Erythroblast (primary cell): ENCODE measurements around the gene HSD11B2.

Source experiments
- DNase-seq, 2 experiments: peaks; one replicate each; lab custom pipeline; 2025; lab: John Stamatoyannopoulos, UW
- GATA1 ChIP-seq: IDR thresholded peaks from 2 replicates; pipeline ENCODE4 v1.6.1; 2011; ENCODE audit warnings: low read depth, mild to moderate bottlenecking, control low read depth, low read length, moderate library complexity
- POLR2A ChIP-seq: IDR thresholded peaks from 2 replicates; pipeline ENCODE4 v1.6.1; 2011; ENCODE audit warnings: mild to moderate bottlenecking, low read length

HSD11B2 gene

GRCh38 chr16:67393111-67393787, 37.7 kb upstream of the HSD11B2 start, which contains the start of gene TPPP3:
Gene TPPP3, minus strand, starts transcription at chr16:67393498. Its CDS starts 2,387 bp downstream, at chr16:67391111.
- TF ChIP-seq GATA1 (no peak), POLR2A (no peak)
- DNase-seq, result peak; percentile 76 to 81

DNA sequence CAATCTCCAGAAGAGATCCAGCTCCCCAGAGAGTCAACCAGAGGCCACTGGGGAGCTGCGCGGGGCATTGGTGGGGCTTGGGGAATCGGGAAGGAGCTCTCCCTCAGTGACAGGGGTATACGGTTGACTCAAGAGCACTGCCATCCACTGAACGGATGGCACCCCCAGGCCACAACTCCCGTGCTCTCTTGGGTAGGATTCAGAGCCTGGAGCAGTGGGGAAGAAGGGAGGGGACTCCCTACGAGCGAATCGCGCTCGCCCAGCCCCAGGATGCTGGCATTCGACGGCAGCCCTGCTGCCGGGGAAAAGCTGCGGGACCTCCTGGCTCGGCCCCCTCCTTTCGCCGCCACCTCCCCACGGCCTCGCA, 37.1 kb upstream of the HSD11B2 start:
- no peak for TF ChIP-seq GATA1
- TF ChIP-seq POLR2A, result no peak
- no peak for DNase-seq

- TF ChIP-seq GATA1 (no peak), POLR2A (no peak)
- DNase-seq, result no peak
Observed at GRCh38 chr16:67394155-67395104, 36.5 kb upstream of the HSD11B2 start.

DNA sequence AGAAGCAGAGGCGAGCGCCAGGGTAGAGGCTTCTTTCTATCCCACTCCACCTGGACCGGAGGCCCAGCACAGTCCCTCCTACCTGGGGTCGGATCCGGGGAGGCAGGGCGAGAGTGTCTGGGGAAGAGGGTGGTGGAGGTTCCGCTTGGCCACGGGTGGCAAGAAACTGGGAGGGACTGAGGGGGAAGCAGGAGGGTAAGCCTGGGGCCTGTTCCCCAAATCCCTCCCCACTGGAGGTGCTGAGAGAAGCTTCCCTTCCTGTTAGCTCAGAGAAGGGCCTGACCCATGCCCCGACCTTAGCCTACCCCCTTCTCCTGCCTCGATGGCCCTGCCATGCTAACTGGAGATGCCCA, 35.8 kb upstream of the HSD11B2 start:
- no peak for DNase-seq
- TF ChIP-seq POLR2A, result no peak
- TF ChIP-seq GATA1, result no peak

GRCh38 chr16:67395458-67396158, 35.3 kb upstream of the HSD11B2 start:
- DNase-seq, result no peak
- no peak for TF ChIP-seq GATA1
- TF ChIP-seq POLR2A, result no peak

GRCh38 chr16:67396159-67397035, 34.5 kb upstream of the HSD11B2 start:
- peak; percentile 59 to 66 for DNase-seq
- no peak for TF ChIP-seq POLR2A
- no peak for TF ChIP-seq GATA1

DNA sequence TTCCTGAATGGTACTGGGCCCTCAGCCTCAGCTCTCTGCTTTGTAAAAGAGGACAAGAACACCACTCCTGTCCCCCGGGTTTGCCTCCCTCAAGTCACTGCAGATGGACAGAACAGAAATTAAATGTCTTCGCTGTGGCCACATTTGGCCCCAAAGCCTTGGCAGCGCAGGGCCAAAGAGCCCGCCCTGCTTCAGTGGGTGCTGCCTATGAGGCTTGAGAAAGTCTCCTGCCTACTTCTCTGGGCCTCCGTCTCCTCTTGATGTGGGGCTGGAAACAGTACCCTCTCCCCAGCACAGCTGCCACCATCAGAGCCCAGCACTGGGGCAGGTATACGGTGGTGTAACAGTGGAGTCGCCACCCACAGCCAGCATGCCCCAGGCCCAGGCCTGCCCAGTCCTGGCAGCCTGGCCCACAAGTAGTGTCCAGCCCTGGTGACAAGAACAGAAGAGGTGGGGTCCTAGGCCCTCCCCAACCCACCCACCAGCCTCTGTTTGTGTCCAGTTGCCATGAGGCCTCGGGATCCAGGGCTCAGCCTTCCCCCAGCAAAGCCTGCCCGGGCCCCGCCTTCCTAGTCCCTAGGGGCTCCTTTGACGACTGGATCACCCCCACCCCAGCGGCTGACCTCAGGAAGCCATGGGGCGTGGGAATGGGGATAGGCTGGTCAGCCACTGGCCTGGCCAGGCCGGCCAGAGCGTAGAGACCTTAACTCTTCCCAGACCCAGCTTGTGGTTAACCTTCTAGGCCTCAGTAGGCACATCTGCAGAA, 33.7 kb upstream of the HSD11B2 start:
- DNase-seq, result no peak
- TF ChIP-seq POLR2A, result no peak

DNA sequence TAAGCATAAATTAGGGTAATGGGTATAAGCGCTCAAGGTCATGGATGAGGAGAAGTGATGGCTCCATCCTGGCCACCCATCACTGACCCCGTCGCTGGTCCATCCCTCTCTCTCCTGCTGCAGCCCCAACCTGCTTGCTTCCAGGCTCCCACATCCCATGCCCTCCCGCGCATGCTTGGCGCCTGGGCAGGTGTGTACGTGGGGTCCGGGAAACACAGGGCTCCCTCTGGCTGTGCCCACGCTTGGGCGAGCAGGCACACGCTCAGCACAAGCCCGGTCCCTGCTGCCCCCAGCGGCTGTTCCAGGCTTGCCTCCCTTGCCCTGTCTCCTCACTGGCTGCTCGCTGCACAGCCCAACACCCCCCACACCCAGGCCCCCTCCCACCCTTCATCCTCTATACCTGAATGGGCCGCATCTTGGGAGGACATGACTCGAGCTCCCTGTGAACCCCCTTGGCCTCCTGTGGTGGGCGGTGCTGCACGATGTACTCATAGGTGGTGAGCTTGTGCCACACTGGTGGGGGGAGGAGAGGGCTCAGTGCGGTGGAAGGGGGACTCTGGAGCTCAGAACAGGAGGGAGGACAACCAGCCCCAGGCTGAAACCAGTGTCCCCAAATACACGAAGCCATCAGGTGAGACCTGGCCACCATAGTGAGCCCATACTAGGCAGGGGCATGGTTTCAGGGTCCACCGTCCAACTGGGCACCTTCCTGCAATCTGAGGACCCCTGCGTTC, 32.9 kb upstream of the HSD11B2 start:
- DNase-seq, result no peak
- TF ChIP-seq POLR2A (no peak), GATA1 (no peak)

DNA sequence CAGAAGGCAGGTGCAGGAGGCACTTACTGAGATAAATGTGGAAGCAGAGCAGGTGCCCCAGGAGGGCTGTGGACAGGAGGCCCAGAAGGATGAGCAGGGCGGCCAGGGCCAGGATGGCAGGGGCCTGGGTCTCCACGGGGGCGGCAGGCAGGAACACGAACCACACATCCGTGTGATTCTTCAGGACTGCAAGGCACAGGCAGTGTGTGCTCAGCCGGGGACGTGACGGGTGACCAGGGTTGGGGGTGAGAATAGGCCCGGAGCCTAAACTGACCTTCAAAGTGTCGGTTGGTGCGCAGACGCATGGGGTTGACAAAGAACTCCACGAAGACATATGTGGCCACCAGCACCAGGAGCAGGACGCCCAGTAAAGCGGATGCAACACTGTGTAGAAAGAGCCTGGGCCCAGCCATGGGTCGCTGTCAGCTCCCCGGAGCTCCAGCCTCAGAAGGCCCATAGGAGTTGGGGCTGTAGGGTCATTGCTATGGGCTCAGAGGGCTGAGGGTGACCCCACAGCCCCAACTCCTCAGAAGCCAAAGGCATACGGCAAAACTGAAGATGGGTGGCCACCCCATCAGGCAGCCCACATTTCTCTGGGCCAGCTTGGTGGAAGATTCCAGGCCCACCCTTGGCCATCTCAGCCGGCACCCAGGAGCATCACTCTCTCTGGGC, 32.2 kb upstream of the HSD11B2 start:
- TF ChIP-seq GATA1 (no peak), POLR2A (no peak)
- DNase-seq, result no peak

DNA sequence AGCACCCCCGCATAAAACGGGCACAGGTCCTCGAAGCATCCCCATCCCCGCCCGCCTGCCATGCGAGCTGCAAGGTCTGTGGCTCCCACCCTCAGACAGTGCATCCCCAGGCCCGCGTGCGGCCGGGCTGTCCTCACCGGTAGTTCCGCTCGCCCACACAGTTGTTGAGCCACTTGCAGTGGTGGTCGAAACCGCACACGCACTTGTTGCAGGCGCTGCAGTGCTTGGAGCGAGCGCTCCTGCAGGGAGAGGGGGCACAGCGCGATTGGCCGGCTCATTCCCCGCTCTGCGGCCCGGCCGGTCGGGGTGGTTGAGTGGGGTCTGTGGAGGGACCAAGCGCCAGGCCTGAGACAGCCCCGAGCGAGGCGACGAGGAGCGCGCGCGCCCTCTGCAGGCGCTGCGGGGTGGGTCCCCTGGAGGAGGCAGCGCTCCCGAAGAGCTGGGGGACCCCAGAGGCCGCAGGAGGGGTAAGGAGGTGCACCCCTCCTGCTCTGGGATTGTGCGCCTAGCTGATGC, 31.6 kb upstream of the HSD11B2 start:
- no peak for TF ChIP-seq GATA1
- no peak for TF ChIP-seq POLR2A
- peak; percentile 51 to 69 for DNase-seq

DNA sequence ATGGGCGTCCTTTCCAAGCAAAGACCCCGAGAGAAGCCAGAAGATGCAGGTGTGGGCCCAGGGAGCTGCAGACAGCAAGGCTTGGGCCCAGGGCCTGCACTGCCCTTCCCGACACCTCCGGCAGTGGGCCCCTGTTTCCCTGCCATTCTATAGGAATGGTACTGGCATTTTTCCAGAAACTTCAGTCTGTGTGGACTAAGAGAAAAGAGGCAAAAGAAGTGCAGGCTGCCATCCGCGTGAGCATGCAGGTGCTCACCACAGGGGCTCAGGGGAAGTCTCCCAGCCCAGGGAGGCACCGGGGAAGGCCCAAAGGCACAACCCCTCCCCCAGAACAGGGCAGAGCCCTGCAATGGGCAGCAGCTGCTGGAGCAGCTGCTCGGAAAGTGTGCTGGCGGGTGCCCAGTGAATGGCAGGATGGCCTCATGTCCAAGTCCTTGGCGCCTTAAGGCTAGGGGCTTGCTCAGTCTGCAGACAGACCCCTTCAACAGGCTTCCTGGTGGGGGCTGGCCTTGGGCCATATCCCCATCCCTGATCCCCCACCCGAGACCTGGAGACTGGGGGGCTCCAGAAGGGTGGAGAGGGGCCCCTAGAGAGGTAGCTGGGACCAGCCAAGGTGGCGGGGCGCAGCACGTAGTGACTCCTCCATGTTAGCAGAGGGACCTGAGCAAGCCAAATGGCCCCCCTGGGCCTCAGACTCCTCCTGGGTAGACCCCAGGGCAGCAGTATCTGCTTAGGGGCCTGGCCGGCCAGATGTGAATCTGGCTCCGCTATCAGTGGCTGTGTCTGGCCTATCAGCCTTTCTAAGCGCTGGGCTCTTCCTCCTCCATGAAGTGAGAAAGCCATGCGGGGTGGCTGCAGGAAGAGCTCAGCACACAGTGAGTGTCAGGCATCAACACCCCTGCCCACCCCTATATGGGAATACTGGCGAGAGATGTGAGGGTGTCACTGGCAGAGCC, 30.9 kb upstream of the HSD11B2 start:
- DNase-seq, result no peak
- no peak for TF ChIP-seq GATA1
- no peak for TF ChIP-seq POLR2A
